ENCODE measurements around the gene RTKN2. TPM values are rescaled to one million over a fixed set of nuclear protein-coding genes. Genes with fewer than 3 reads are reported as not detected.
A peak's percentile ranks its signal among the peaks of the same experiment; 100 is the strongest.

RTKN2 gene, protein sequence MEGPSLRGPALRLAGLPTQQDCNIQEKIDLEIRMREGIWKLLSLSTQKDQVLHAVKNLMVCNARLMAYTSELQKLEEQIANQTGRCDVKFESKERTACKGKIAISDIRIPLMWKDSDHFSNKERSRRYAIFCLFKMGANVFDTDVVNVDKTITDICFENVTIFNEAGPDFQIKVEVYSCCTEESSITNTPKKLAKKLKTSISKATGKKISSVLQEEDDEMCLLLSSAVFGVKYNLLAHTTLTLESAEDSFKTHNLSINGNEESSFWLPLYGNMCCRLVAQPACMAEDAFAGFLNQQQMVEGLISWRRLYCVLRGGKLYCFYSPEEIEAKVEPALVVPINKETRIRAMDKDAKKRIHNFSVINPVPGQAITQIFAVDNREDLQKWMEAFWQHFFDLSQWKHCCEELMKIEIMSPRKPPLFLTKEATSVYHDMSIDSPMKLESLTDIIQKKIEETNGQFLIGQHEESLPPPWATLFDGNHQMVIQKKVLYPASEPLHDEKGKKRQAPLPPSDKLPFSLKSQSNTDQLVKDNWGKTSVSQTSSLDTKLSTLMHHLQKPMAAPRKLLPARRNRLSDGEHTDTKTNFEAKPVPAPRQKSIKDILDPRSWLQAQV
- 10 to 100 TPM; 11.5 to 19.1 TPM for total RNA-seq
- 21.3 TPM for polyA plus RNA-seq (2013, experiment 1 of 2)
- 23.9 TPM for polyA plus RNA-seq (2013, experiment 2 of 2)
- long read RNA-seq, experiment 1, full-length matches to known transcripts: 6 of 15 reads
- long read RNA-seq, experiment 1, partial matches to known transcripts: 1 of 15 reads
- long read RNA-seq, experiment 1, other reads (novel, unspliced or antisense): 8 of 15 reads
- long read RNA-seq, experiment 2, full-length matches to known transcripts: 22 of 36 reads
- long read RNA-seq, experiment 2, partial matches to known transcripts: 2 of 36 reads
- long read RNA-seq, experiment 2, other reads (novel, unspliced or antisense): 12 of 36 reads
- long read RNA-seq, experiment 3, full-length matches to known transcripts: 33 of 53 reads
- long read RNA-seq, experiment 3, partial matches to known transcripts: 6 of 53 reads
- long read RNA-seq, experiment 3, other reads (novel, unspliced or antisense): 14 of 53 reads
- long read RNA-seq, experiment 4, full-length matches to known transcripts: 14 of 17 reads
- long read RNA-seq, experiment 4, partial matches to known transcripts: 1 of 17 reads
- long read RNA-seq, experiment 4, other reads (novel, unspliced or antisense): 2 of 17 reads

DNA sequence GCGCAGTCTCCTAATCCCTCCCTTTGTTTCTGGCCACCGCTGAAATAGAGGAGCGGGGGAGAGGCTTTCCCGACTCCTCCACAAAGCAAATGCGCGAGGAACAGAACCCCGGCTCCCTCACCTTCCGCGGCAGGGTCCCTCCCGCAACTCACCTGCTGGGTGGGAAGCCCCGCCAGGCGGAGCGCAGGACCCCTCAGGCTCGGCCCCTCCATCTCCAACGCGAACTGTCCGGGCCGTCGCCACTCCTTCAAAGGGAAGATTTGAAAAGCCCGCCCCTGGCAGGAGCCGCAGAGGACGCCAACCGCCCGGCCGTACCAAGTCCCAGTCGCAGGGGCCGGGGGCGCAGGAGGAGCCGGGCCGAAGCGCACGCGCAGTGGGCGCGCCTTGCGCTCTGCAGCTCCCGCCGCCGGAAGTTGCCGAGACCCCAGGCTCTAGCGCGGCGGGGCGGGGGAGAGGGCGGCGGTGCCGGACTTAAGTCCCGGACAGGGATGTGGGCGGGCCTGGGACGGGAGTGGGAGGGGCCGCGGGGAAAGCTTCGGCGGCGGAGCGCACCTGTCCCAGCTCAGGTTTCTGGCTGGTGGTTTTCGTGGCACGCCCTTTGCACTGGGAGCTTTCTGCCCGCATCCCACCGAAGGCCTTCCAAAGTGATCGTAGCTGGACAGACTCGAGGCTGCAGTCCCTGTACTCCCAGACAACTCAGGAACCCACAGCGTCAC lies at the start of gene RTKN2:
RTKN2 (minus strand) TSS at position 446 of the 716 bp plus-strand sequence; CDS start at position 212, 234 bp downstream.
- Histone ChIP-seq H3K4me1 (ENCODE audit: control insufficient read depth, insufficient read depth, low read length) (peaks cover 6% of the 10 kb centered on the region), H3K4me3 (ENCODE audit: low read length) (peak within 1 kb of the TSS; percentile 94), H3K27me3 (ENCODE audit: control insufficient read depth, insufficient read depth, low read length, poor library complexity, severe bottlenecking) (peaks cover 40% of the 10 kb centered on the region), H3K9ac (ENCODE audit: extremely low read depth, low read length, poor library complexity, severe bottlenecking) (peak within 1 kb of the TSS; percentile 61), H3K9me3 (ENCODE audit: control insufficient read depth, low read length) (no peaks in the 10 kb centered on the region), H3K27ac (ENCODE audit: low read depth, low read length) (peak within 1 kb of the TSS; percentile 79), H3K36me3 (ENCODE audit: control insufficient read depth, insufficient read depth, low read length) (no peaks in the 10 kb centered on the region)
- peak; percentile 98 for DNase-seq
- WGBS, 2 experiments (ENCODE audit: insufficient coverage in 1 of 2, insufficient read length in 1 of 2): 0% methylated on average over 2 to 63 of the region's 63 CpGs
- no peaks in the 10 kb centered on the region for H3K9me3 Mint-ChIP-seq
- no peaks in the 10 kb centered on the region for H3K36me3 Mint-ChIP-seq (ENCODE audit: low read depth)
- H3K4me3 Mint-ChIP-seq: peak within 1 kb of the TSS; percentile 82
- peak within 1 kb of the TSS; percentile 75 for H3K27ac Mint-ChIP-seq
- peaks cover 18% of the 10 kb centered on the region for H3K27me3 Mint-ChIP-seq (ENCODE audit: insufficient read depth)
- peaks cover 14% of the 10 kb centered on the region for H3K4me1 Mint-ChIP-seq
- TF ChIP-seq, protein P1, sequence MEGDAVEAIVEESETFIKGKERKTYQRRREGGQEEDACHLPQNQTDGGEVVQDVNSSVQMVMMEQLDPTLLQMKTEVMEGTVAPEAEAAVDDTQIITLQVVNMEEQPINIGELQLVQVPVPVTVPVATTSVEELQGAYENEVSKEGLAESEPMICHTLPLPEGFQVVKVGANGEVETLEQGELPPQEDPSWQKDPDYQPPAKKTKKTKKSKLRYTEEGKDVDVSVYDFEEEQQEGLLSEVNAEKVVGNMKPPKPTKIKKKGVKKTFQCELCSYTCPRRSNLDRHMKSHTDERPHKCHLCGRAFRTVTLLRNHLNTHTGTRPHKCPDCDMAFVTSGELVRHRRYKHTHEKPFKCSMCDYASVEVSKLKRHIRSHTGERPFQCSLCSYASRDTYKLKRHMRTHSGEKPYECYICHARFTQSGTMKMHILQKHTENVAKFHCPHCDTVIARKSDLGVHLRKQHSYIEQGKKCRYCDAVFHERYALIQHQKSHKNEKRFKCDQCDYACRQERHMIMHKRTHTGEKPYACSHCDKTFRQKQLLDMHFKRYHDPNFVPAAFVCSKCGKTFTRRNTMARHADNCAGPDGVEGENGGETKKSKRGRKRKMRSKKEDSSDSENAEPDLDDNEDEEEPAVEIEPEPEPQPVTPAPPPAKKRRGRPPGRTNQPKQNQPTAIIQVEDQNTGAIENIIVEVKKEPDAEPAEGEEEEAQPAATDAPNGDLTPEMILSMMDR (conservative IDR thresholded peaks at IDR 0.05): no peak

DNA sequence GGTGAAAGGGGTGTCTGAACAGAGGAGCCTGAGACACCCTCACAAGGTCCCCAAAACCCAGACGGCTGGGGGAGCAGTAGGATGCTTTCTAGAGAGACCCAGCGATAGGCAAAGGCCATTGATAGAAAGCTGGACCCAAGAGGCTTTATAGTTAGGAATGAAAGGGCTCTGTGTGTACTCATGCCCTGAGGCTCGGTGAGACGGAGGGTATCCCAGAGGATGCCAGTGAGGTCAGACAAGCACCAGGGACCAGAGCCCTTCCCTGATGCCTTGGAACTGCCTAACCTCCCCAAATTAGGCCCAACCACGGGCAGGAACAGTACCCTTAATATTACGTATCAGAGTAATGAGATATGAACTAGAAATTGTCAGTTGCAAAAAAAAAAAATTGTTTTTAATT lies 48.6 kb upstream of the RTKN2 start:
- Histone ChIP-seq H3K9me3 (ENCODE audit: control insufficient read depth, low read length) (no peaks in the 10 kb centered on the region), H3K4me3 (ENCODE audit: low read length) (no peak overlapping the region), H3K27ac (ENCODE audit: low read depth, low read length) (no peak overlapping the region), H3K36me3 (ENCODE audit: control insufficient read depth, insufficient read depth, low read length) (no peaks in the 10 kb centered on the region), H3K9ac (ENCODE audit: extremely low read depth, low read length, poor library complexity, severe bottlenecking) (no peak overlapping the region), H3K27me3 (ENCODE audit: control insufficient read depth, insufficient read depth, low read length, poor library complexity, severe bottlenecking) (no peaks in the 10 kb centered on the region), H3K4me1 (ENCODE audit: control insufficient read depth, insufficient read depth, low read length) (no peaks in the 10 kb centered on the region)
- TF ChIP-seq, protein P1 (conservative IDR thresholded peaks at IDR 0.05): no peak
- Mint-ChIP-seq H3K27ac (no peak overlapping the region), H3K4me1 (no peaks in the 10 kb centered on the region), H3K27me3 (ENCODE audit: insufficient read depth) (no peaks in the 10 kb centered on the region), H3K4me3 (no peak overlapping the region), H3K36me3 (ENCODE audit: low read depth) (no peaks in the 10 kb centered on the region), H3K9me3 (no peaks in the 10 kb centered on the region)
- 84 to 91% methylated on average over 4 to 6 of the region's 6 CpGs for WGBS, 2 experiments (ENCODE audit: insufficient coverage in 1 of 2, insufficient read length in 1 of 2)
- no peak for DNase-seq
